ENCODE data around the gene PDE4D.

PDE4D gene

DNA sequence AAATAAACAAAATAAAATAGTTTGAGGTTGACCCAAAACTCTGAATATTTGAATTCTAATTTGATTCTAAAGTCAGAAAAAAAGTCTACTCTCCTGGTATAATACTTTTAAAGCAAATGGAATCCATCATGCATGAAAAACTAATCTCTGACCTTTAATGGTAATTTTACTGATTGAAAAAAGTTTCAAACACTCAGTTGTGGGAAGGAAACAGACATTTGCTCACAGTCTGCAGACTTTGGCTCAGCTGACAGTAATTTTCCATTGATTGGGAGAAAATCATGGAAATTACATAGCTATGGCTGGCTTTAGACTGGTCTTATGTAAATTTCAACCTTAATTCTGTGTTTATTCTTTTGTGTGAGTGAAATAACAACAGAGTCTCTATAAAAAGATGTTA, 574.3 kb downstream of the PDE4D start:
- no peaks in the 10 kb centered on the region for H3K79me1 ChIP-seq (ENCODE audit: low read depth, low read length)
- no peaks in the 10 kb centered on the region for H3K36me3 ChIP-seq (replicated peaks in 1 of 2; ENCODE audit: control insufficient read depth in 2 of 2, insufficient read depth in 2 of 2, low read length in 2 of 2)
- no peaks in the 10 kb centered on the region for H3K27me3 ChIP-seq (ENCODE audit: control insufficient read depth in 3 of 3, insufficient read depth in 3 of 3, low read depth in 1 of 3, low read length in 3 of 3)
- no peak overlapping the region for H3K23ac ChIP-seq (ENCODE audit: low read depth, low read length, poor library complexity)
- no peak overlapping the region for H3K9ac ChIP-seq (ENCODE audit: low read depth, low read length, poor library complexity)
- H3K14ac ChIP-seq (ENCODE audit: low read length) = no peak overlapping the region
- H2BK5ac ChIP-seq (ENCODE audit: low read length) = no peak overlapping the region
- H2BK15ac ChIP-seq (ENCODE audit: low read length) = no peak overlapping the region
- no peak overlapping the region for H2AK5ac ChIP-seq (ENCODE audit: low read depth, low read length)
- no peak overlapping the region for H4K8ac ChIP-seq (ENCODE audit: low read depth, low read length)
- H3K4me2 ChIP-seq (ENCODE audit: insufficient read depth, low read length, poor library complexity, severe bottlenecking) = no peak overlapping the region
- no peak overlapping the region for H3K4ac ChIP-seq (ENCODE audit: low read length)
- H2BK12ac ChIP-seq (ENCODE audit: low read length) = no peak overlapping the region
- H2BK120ac ChIP-seq (ENCODE audit: low read depth, low read length) = no peak overlapping the region
- H3K4me1 ChIP-seq (ENCODE audit: control insufficient read depth in 2 of 2, insufficient read depth in 1 of 2, low read depth in 1 of 2, low read length in 2 of 2) = peaks cover 10 to 17% of the 10 kb centered on the region in 2 donors
- no peak overlapping the region for H3K18ac ChIP-seq (ENCODE audit: low read length)
- H3K27ac ChIP-seq (replicated peaks; ENCODE audit: low read length) = no peak overlapping the region
- no peak overlapping the region for H3K4me3 ChIP-seq (ENCODE audit: low read length in 2 of 2)
- H4K91ac ChIP-seq (ENCODE audit: low read depth, low read length, poor library complexity) = no peak overlapping the region
- no peak overlapping the region for H2AFZ ChIP-seq (ENCODE audit: low read length)
- no peak for DNase-seq (ENCODE audit: low spot score)
- no peaks in the 10 kb centered on the region for H3K9me3 ChIP-seq (replicated peaks in 1 of 2; ENCODE audit: control insufficient read depth in 2 of 2, insufficient read depth in 1 of 2, low read depth in 1 of 2, low read length in 2 of 2)

- no peak overlapping the region for H3K27ac ChIP-seq (replicated peaks; ENCODE audit: low read length)
- H3K4me3 ChIP-seq (ENCODE audit: low read length in 2 of 2) = peak overlapping the region in 1 of 2 donors; percentile 23
- H3K9ac ChIP-seq (ENCODE audit: low read depth, low read length, poor library complexity) = no peak overlapping the region
These were observed 575.7 kb downstream of the PDE4D start for GRCh38 chr5:59317774-59318205.

DNA sequence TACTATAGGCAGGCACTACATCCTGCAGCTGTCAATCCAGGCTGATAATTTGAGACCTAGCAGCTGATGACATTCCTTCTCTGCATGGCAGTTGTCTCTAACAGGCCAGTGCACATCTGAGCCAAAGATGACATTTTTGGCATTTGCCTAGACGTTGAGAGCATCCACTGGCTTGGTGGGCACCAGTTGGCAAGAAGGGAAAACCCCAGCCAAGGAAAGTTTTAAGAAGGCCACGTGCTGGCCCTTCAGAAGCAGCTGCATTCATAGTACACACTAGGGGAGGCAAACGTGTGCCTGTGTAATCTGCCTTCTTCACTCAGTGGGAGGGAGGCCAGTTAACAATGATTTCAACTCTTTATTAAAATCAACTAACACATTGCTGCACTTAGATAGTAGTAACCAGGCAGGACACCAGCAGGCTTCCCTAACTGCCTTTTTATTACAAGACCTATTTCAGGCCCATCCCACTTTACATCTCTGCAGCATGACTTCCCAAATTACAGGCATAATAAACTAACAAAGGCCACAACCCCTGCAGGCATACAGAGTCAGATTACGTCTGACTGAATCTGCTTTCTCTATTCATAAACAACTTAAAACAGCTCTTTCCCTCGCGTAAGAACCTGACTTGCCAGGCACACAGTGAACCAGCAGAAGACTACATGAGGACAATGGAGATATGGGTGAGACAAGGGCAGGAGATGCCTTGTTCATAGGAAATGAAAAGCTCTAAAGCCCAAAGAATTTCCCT, 576.3 kb downstream of the PDE4D start:
- H2BK5ac ChIP-seq (ENCODE audit: low read length) = no peak overlapping the region
- H3K79me1 ChIP-seq (ENCODE audit: low read depth, low read length) = no peaks in the 10 kb centered on the region
- H3K4me3 ChIP-seq (ENCODE audit: low read length in 2 of 2) = peak overlapping the region in 1 of 2 donors; percentile 23
- H3K9me3 ChIP-seq (replicated peaks in 1 of 2; ENCODE audit: control insufficient read depth in 2 of 2, insufficient read depth in 1 of 2, low read depth in 1 of 2, low read length in 2 of 2) = no peaks in the 10 kb centered on the region
- H4K8ac ChIP-seq (ENCODE audit: low read depth, low read length) = no peak overlapping the region
- no peak overlapping the region for H3K14ac ChIP-seq (ENCODE audit: low read length)
- H3K18ac ChIP-seq (ENCODE audit: low read length) = no peak overlapping the region
- H3K4me2 ChIP-seq (ENCODE audit: insufficient read depth, low read length, poor library complexity, severe bottlenecking) = no peak overlapping the region
- H3K4me1 ChIP-seq (ENCODE audit: control insufficient read depth in 2 of 2, insufficient read depth in 1 of 2, low read depth in 1 of 2, low read length in 2 of 2) = peaks cover 10 to 17% of the 10 kb centered on the region in 2 donors
- no peak overlapping the region for H2BK120ac ChIP-seq (ENCODE audit: low read depth, low read length)
- no peak overlapping the region for H3K27ac ChIP-seq (replicated peaks; ENCODE audit: low read length)
- no peaks in the 10 kb centered on the region for H3K36me3 ChIP-seq (replicated peaks in 1 of 2; ENCODE audit: control insufficient read depth in 2 of 2, insufficient read depth in 2 of 2, low read length in 2 of 2)
- H2BK12ac ChIP-seq (ENCODE audit: low read length) = no peak overlapping the region
- no peak overlapping the region for H2BK15ac ChIP-seq (ENCODE audit: low read length)
- H3K27me3 ChIP-seq (ENCODE audit: control insufficient read depth in 3 of 3, insufficient read depth in 3 of 3, low read depth in 1 of 3, low read length in 3 of 3) = no peaks in the 10 kb centered on the region
- DNase-seq (ENCODE audit: low spot score) = no peak
- H4K91ac ChIP-seq (ENCODE audit: low read depth, low read length, poor library complexity) = no peak overlapping the region
- H2AFZ ChIP-seq (ENCODE audit: low read length) = peak overlapping the region; percentile 18
- H2AK5ac ChIP-seq (ENCODE audit: low read depth, low read length) = no peak overlapping the region
- H3K4ac ChIP-seq (ENCODE audit: low read length) = no peak overlapping the region
- no peak overlapping the region for H3K23ac ChIP-seq (ENCODE audit: low read depth, low read length, poor library complexity)
- H3K9ac ChIP-seq (ENCODE audit: low read depth, low read length, poor library complexity) = no peak overlapping the region
- no CpG with 5 or more reads among the region's 6 CpGs for WGBS, 2 donors (ENCODE audit: extremely low coverage in 2 of 2, insufficient read length in 2 of 2, insufficient replicate concordance in 1 of 2)

More at GRCh38 chr5:59317774-59318205, 575.7 kb downstream of the PDE4D start:
- peaks cover 10 to 17% of the 10 kb centered on the region in 2 donors for H3K4me1 ChIP-seq (ENCODE audit: control insufficient read depth in 2 of 2, insufficient read depth in 1 of 2, low read depth in 1 of 2, low read length in 2 of 2)
- no peak overlapping the region for H3K18ac ChIP-seq (ENCODE audit: low read length)
- H3K79me1 ChIP-seq (ENCODE audit: low read depth, low read length) = no peaks in the 10 kb centered on the region
- H3K9me3 ChIP-seq (replicated peaks in 1 of 2; ENCODE audit: control insufficient read depth in 2 of 2, insufficient read depth in 1 of 2, low read depth in 1 of 2, low read length in 2 of 2) = no peaks in the 10 kb centered on the region
- no peak overlapping the region for H3K23ac ChIP-seq (ENCODE audit: low read depth, low read length, poor library complexity)
- H3K27me3 ChIP-seq (ENCODE audit: control insufficient read depth in 3 of 3, insufficient read depth in 3 of 3, low read depth in 1 of 3, low read length in 3 of 3) = no peaks in the 10 kb centered on the region
- H3K14ac ChIP-seq (ENCODE audit: low read length) = no peak overlapping the region
- no peak overlapping the region for H4K91ac ChIP-seq (ENCODE audit: low read depth, low read length, poor library complexity)
- H2BK15ac ChIP-seq (ENCODE audit: low read length) = no peak overlapping the region
- no peak for DNase-seq (ENCODE audit: low spot score)
- no peak overlapping the region for H2BK12ac ChIP-seq (ENCODE audit: low read length)
- H3K36me3 ChIP-seq (replicated peaks in 1 of 2; ENCODE audit: control insufficient read depth in 2 of 2, insufficient read depth in 2 of 2, low read length in 2 of 2) = no peaks in the 10 kb centered on the region
- no peak overlapping the region for H3K4ac ChIP-seq (ENCODE audit: low read length)
- no CpG with 5 or more reads among the region's 4 CpGs for WGBS, 2 donors (ENCODE audit: extremely low coverage in 2 of 2, insufficient read length in 2 of 2, insufficient replicate concordance in 1 of 2)
- no peak overlapping the region for H2BK120ac ChIP-seq (ENCODE audit: low read depth, low read length)
- H3K4me2 ChIP-seq (ENCODE audit: insufficient read depth, low read length, poor library complexity, severe bottlenecking) = no peak overlapping the region
- H2BK5ac ChIP-seq (ENCODE audit: low read length) = no peak overlapping the region
- peak overlapping the region; percentile 18 for H2AFZ ChIP-seq (ENCODE audit: low read length)
- no peak overlapping the region for H4K8ac ChIP-seq (ENCODE audit: low read depth, low read length)
- H2AK5ac ChIP-seq (ENCODE audit: low read depth, low read length) = no peak overlapping the region

DNA sequence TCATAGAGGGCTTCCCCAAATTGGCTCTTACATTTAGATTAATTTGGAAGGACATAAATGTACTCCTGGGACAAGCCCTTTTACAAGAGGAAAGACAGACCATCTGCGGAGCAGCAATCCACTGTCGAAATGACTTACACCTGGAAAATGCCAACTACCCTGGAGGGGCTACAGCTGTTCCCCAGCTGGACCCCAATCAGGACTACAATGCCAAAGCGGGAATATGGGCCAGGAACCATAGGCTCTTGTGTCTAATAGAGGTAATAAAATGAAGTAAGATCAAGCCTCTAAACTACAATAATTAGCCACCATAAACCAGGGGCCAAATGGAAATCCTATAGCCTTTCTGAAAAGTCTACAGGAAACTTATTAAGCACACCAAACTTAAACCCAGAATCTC, 581.3 kb downstream of the PDE4D start:
- Histone ChIP-seq H2BK12ac (ENCODE audit: low read length) (no peak overlapping the region), H3K79me1 (ENCODE audit: low read depth, low read length) (no peaks in the 10 kb centered on the region), H2BK5ac (ENCODE audit: low read length) (no peak overlapping the region), H3K23ac (ENCODE audit: low read depth, low read length, poor library complexity) (no peak overlapping the region), H3K4me3 (ENCODE audit: low read length in 2 of 2) (no peak overlapping the region), H3K27ac (replicated peaks; ENCODE audit: low read length) (no peak overlapping the region), H3K14ac (ENCODE audit: low read length) (no peak overlapping the region), H2BK15ac (ENCODE audit: low read length) (no peak overlapping the region), H2BK120ac (ENCODE audit: low read depth, low read length) (no peak overlapping the region), H3K9me3 (replicated peaks in 1 of 2; ENCODE audit: control insufficient read depth in 2 of 2, insufficient read depth in 1 of 2, low read depth in 1 of 2, low read length in 2 of 2) (no peaks in the 10 kb centered on the region), H3K9ac (ENCODE audit: low read depth, low read length, poor library complexity) (no peak overlapping the region), H3K4me2 (ENCODE audit: insufficient read depth, low read length, poor library complexity, severe bottlenecking) (no peak overlapping the region), H3K4me1 (ENCODE audit: control insufficient read depth in 2 of 2, insufficient read depth in 1 of 2, low read depth in 1 of 2, low read length in 2 of 2) (peaks cover 4 to 5% of the 10 kb centered on the region in 2 donors), H2AFZ (ENCODE audit: low read length) (no peak overlapping the region), H3K4ac (ENCODE audit: low read length) (no peak overlapping the region), H4K8ac (ENCODE audit: low read depth, low read length) (no peak overlapping the region), H2AK5ac (ENCODE audit: low read depth, low read length) (no peak overlapping the region), H3K18ac (ENCODE audit: low read length) (no peak overlapping the region), H4K91ac (ENCODE audit: low read depth, low read length, poor library complexity) (no peak overlapping the region), H3K36me3 (replicated peaks in 1 of 2; ENCODE audit: control insufficient read depth in 2 of 2, insufficient read depth in 2 of 2, low read length in 2 of 2) (no peaks in the 10 kb centered on the region), H3K27me3 (ENCODE audit: control insufficient read depth in 3 of 3, insufficient read depth in 3 of 3, low read depth in 1 of 3, low read length in 3 of 3) (no peaks in the 10 kb centered on the region)
- no peak for DNase-seq (ENCODE audit: low spot score)
- no CpG with 5 or more reads among the region's 3 CpGs for WGBS, 2 donors (ENCODE audit: extremely low coverage in 2 of 2, insufficient read length in 2 of 2, insufficient replicate concordance in 1 of 2)
